ENCODE data around the gene FAM222A.
"Not testable (repeated sequence)": the region's sequence is repeated elsewhere in the genome, so short reads cannot be mapped to it uniquely, and the experiment has no call there.

Gene FAM222A

GRCh38 chr12:109693653-109694600 lies 19.7 kb upstream of the FAM222A start:
- DNase-seq (ENCODE audit: low read depth) = no peak

GRCh38 chr12:109694629-109695028 lies 19.0 kb upstream of the FAM222A start:
- DNase-seq (ENCODE audit: low read depth) = not testable (repeated sequence)

- no peak for DNase-seq (ENCODE audit: low read depth)
These were observed 18.2 kb upstream of the FAM222A start for GRCh38 chr12:109695416-109695815.

GRCh38 chr12:109695961-109696461 lies 17.6 kb upstream of the FAM222A start:
- no peak for DNase-seq (ENCODE audit: low read depth)

- no peak for DNase-seq (ENCODE audit: low read depth)
These were observed 16.9 kb upstream of the FAM222A start for GRCh38 chr12:109696485-109697269.

- DNase-seq (ENCODE audit: low read depth) = no peak
These were observed 16.4 kb upstream of the FAM222A start for GRCh38 chr12:109697270-109697553.

- no peak for DNase-seq (ENCODE audit: low read depth)
These were observed 15.7 kb upstream of the FAM222A start for GRCh38 chr12:109697877-109698468.

GRCh38 chr12:109698820-109699219 lies 14.8 kb upstream of the FAM222A start:
- DNase-seq (ENCODE audit: low read depth) = no peak

- DNase-seq (ENCODE audit: low read depth) = no peak
These were observed 12.6 kb upstream of the FAM222A start for GRCh38 chr12:109701064-109701463.

- DNase-seq (ENCODE audit: low read depth) = no peak
These were observed 11.3 kb upstream of the FAM222A start for GRCh38 chr12:109702111-109702841.

GRCh38 chr12:109703684-109704083 lies 9.9 kb upstream of the FAM222A start:
- DNase-seq (ENCODE audit: low read depth) = no peak

GRCh38 chr12:109704371-109705098 lies 9.1 kb upstream of the FAM222A start:
- no peak for DNase-seq (ENCODE audit: low read depth)

- no peak for DNase-seq (ENCODE audit: low read depth)
These were observed 8.3 kb upstream of the FAM222A start for GRCh38 chr12:109705291-109705690.

- no peak for DNase-seq (ENCODE audit: low read depth)
These were observed 7.3 kb upstream of the FAM222A start for GRCh38 chr12:109706398-109706746.

GRCh38 chr12:109706747-109707469 lies 6.7 kb upstream of the FAM222A start:
- DNase-seq (ENCODE audit: low read depth) = no peak

GRCh38 chr12:109707470-109707821 lies 6.2 kb upstream of the FAM222A start:
- no peak for DNase-seq (ENCODE audit: low read depth)

- no peak for DNase-seq (ENCODE audit: low read depth)
These were observed 4.7 kb upstream of the FAM222A start for GRCh38 chr12:109708939-109709338.

GRCh38 chr12:109709401-109709991 lies 4.1 kb upstream of the FAM222A start:
- DNase-seq (ENCODE audit: low read depth) = no peak

- no peak for DNase-seq (ENCODE audit: low read depth)
These were observed 3.3 kb upstream of the FAM222A start for GRCh38 chr12:109710205-109710746.
